ENCODE measurements around the gene TMEM255B. TPM values are rescaled to one million over a fixed set of nuclear protein-coding genes. Genes with fewer than 3 reads are reported as not detected.
"Not testable (repeated sequence)": the region's sequence is repeated elsewhere in the genome, so short reads cannot be mapped to it uniquely, and the experiment has no call there.

TMEM255B gene
- total and polyA plus RNA-seq, 11 donors = 1.4 to 20.3 (median 4.4) TPM

GRCh38 chr13:113744197-113745000, 14.6 kb upstream of the TMEM255B start:
- Histone ChIP-seq H3K36me3 (no peaks in the 10 kb centered on the region), H3K9me3 (no peaks in the 10 kb centered on the region), H3K4me1 (peaks cover 0 to 17% (median 0%) of the 10 kb centered on the region in 12 donors), H3K27me3 (peaks cover 0 to 12% (median 0%) of the 10 kb centered on the region in 9 donors), H3K27ac (no peak overlapping the region), H3K4me3 (no peak overlapping the region)
- intact Hi-C loops (cut with DNase I) = no loop called here
- DNase-seq = peak in 1 of 5 donors; percentile 46
- 79 to 86% (median 81%) methylated on average over 17 to 21 of the region's 21 CpGs for WGBS, 4 donors
- TF ChIP-seq POLR2A (IDR thresholded peaks at IDR 0.05) (no peak), CTCF (IDR thresholded peaks at IDR 0.05) (no peak)
- no peak for ATAC-seq

- DNase-seq = no peak
- TF ChIP-seq POLR2A (IDR thresholded peaks at IDR 0.05) (no peak), CTCF (IDR thresholded peaks at IDR 0.05) (no peak)
- intact Hi-C loops (cut with DNase I) = no loop called here
- WGBS, 4 donors = 92 to 98% (median 95%) methylated on average over 9 of the region's 9 CpGs
- no peak overlapping the region for H3K27ac ChIP-seq
- H3K36me3 ChIP-seq = no peaks in the 10 kb centered on the region
- no peak for ATAC-seq
- peaks cover 0 to 17% (median 0%) of the 10 kb centered on the region in 12 donors for H3K4me1 ChIP-seq
- peaks cover 0 to 7% (median 0%) of the 10 kb centered on the region in 9 donors for H3K27me3 ChIP-seq
- no peaks in the 10 kb centered on the region for H3K9me3 ChIP-seq
- no peak overlapping the region for H3K4me3 ChIP-seq
Observed at GRCh38 chr13:113745059-113745458, 14.0 kb upstream of the TMEM255B start.

- intact Hi-C loops (cut with DNase I) = not testable (repeated sequence)
- WGBS, 4 donors = 89 to 95% (median 92%) methylated on average over 23 to 24 of the region's 24 CpGs
- peaks cover 0 to 17% (median 0%) of the 10 kb centered on the region in 12 donors for H3K4me1 ChIP-seq
Observed at GRCh38 chr13:113745500-113746142, 13.4 kb upstream of the TMEM255B start.

GRCh38 chr13:113746143-113746525, 12.9 kb upstream of the TMEM255B start:
- Histone ChIP-seq H3K27me3 (peaks cover 0 to 6% (median 0%) of the 10 kb centered on the region in 9 donors), H3K36me3 (no peaks in the 10 kb centered on the region), H3K4me1 (peaks cover 0 to 17% (median 0%) of the 10 kb centered on the region in 12 donors), H3K27ac (no peak overlapping the region), H3K4me3 (no peak overlapping the region), H3K9me3 (no peaks in the 10 kb centered on the region)
- DNase-seq (no peak), ATAC-seq (no peak)
- intact Hi-C loops (cut with DNase I) = no loop called here
- no peak for TF ChIP-seq CTCF (IDR thresholded peaks at IDR 0.05)
- no peak for TF ChIP-seq POLR2A (IDR thresholded peaks at IDR 0.05)
- WGBS, 4 donors = 72 to 87% (median 80%) methylated on average over 5 of the region's 5 CpGs

More at GRCh38 chr13:113745500-113746142, 13.4 kb upstream of the TMEM255B start:
- H3K4me3 ChIP-seq, H3K36me3 ChIP-seq, H3K9me3 ChIP-seq, ATAC-seq, DNase-seq, H3K27me3 ChIP-seq, H3K27ac ChIP-seq: not testable (repeated sequence)
